Esophagus muscularis mucosa (tissue), 4 donors: ENCODE data around the gene KIAA0753. TPM values are rescaled to one million over a fixed set of nuclear protein-coding genes. Genes with fewer than 3 reads are reported as not detected.

Experiments used
- DNase-seq: peaks from one replicate; pipeline ENCODE4 v3.0.0-alpha.2; 2017; ENCODE audit errors: extremely low spot score
- H3K27ac ChIP-seq, 4 donors: fragments of 200-600 bp; sonication (generic); replicated peaks in 1 of 4; 1 replicate in 3 of 4; 2 replicates in 1 of 4; pipeline ENCODE4 v1.5.1; 2016 to 2019; ENCODE audit warnings: mild to moderate bottlenecking in 1 of 4
- H3K27me3 ChIP-seq, 4 donors: fragments of 200-600 bp; sonication (generic); one replicate each; pipeline versions ENCODE4 v1.5.1 to v1.6.0; 2016 to 2019
- H3K36me3 ChIP-seq, 4 donors: fragments of 200-600 bp; sonication (generic); one replicate each; pipeline ENCODE4 v1.5.1; 2016 to 2019
- H3K4me1 ChIP-seq, 4 donors: fragments of 200-600 bp; sonication (generic); one replicate each; pipeline ENCODE4 v1.5.1; 2016 to 2019
- H3K4me3 ChIP-seq, 4 donors: fragments of 200-600 bp; sonication (generic); 1 replicate in 2 of 4; 2 replicates in 2 of 4; pipeline ENCODE4 v1.5.1; 2016 to 2019; ENCODE audit warnings: mild to moderate bottlenecking in 4 of 4, moderate library complexity in 1 of 4
- H3K9me3 ChIP-seq, 4 donors: fragments of 200-600 bp; sonication (generic); 1 replicate in 3 of 4; 2 replicates in 1 of 4; pipeline ENCODE4 v1.5.1; 2016 to 2019
- EP300 ChIP-seq: sonication (generic); formaldehyde crosslinking; IDR thresholded peaks from one replicate; pipeline ENCODE4 v1.6.1; 2017; ENCODE audit warnings: antibody characterized with exemption
- POLR2A ChIP-seq: fragments of 450-650 bp; IDR thresholded peaks from one replicate; pipeline ENCODE4 v1.6.1; 2017; ENCODE audit warnings: antibody characterized with exemption, moderate library complexity, mild to moderate bottlenecking, low read depth
- POLR2AphosphoS5 ChIP-seq, 2 donors: sonication (generic); formaldehyde crosslinking; IDR thresholded peaks; one replicate each; pipeline ENCODE4 v1.6.1; 2017; ENCODE audit warnings: antibody characterized with exemption in 2 of 2
- WGBS: methylation state at CpG from one replicate; pipeline ENCODE4 v1.1.5; 2018; 5-methylcytosine and 5-hydroxymethylcytosine counted together
- intact Hi-C: fragments of 100-400 bp; cut with DNase I; formaldehyde crosslinking; loops from one replicate; pipeline ENCODE4 v1.15.1; 2023
- total RNA-seq, 4 donors: library from RNA; depleted of rRNA; stranded (reverse); fragments of >200 nt; gene quantifications; one replicate each; pipeline versions ENCODE4 v1.1.0 to v1.2.1, GENCODE V29; 2016
- TF ChIP-seq, protein P1 (sequence below), 3 experiments: fragments of 200-600 bp in 2 of 3; fragments of 450-650 bp in 1 of 3; sonication (generic) in 2 of 3; IDR thresholded peaks; one replicate each; pipeline ENCODE4 v1.5.1; 2017 to 2019; ENCODE audit warnings: antibody characterized with exemption in 3 of 3, mild to moderate bottlenecking in 2 of 3, moderate library complexity in 1 of 3

KIAA0753 gene
- total RNA-seq, 4 donors from 2014 or later: 36.9 to 73.9 (median 46.4) TPM

DNA sequence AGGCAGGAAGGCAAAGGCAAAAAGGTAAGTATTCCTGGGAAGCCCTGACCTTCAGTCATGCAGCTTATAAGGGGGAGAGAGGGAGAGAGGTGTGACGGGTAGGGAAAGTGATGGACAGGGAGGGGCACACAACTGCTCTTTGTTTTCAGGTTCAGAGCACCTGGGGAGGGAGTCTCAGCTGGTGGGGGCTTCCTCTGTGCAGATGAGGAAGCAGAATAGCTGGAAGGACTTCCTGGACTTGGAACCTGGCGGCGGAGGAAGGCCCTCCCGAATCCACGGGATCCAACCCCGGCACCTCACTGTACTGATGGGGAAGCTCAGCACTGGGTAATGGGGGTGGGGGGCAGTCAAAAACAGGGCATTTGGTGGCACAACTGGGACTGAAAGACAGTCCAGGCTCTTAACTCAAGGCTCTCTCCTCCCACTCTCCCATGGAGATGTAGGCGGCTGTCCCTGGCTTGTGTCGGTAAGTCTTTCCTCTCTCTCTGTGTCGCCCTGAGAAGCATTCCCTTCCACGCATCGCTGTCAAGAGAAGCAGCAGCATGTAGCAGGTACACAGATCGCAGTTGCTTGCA, 72.2 kb downstream of the KIAA0753 start:
- TF ChIP-seq POLR2A (no peak), POLR2AphosphoS5 (IDR thresholded peaks at IDR 0.05) (no peak), EP300 (no peak)
- TF ChIP-seq, protein P1, sequence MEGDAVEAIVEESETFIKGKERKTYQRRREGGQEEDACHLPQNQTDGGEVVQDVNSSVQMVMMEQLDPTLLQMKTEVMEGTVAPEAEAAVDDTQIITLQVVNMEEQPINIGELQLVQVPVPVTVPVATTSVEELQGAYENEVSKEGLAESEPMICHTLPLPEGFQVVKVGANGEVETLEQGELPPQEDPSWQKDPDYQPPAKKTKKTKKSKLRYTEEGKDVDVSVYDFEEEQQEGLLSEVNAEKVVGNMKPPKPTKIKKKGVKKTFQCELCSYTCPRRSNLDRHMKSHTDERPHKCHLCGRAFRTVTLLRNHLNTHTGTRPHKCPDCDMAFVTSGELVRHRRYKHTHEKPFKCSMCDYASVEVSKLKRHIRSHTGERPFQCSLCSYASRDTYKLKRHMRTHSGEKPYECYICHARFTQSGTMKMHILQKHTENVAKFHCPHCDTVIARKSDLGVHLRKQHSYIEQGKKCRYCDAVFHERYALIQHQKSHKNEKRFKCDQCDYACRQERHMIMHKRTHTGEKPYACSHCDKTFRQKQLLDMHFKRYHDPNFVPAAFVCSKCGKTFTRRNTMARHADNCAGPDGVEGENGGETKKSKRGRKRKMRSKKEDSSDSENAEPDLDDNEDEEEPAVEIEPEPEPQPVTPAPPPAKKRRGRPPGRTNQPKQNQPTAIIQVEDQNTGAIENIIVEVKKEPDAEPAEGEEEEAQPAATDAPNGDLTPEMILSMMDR (IDR thresholded peaks at IDR 0.05): no peak
- H3K4me1 ChIP-seq: peaks cover 0 to 24% (median 21%) of the 10 kb centered on the region in 4 donors
- peaks cover 0 to 3% (median 0%) of the 10 kb centered on the region in 4 donors for H3K36me3 ChIP-seq
- H3K4me3 ChIP-seq: no peak overlapping the region
- WGBS: 90% methylated on average over 12 of the region's 12 CpGs
- intact Hi-C loops: no loop called here
- H3K9me3 ChIP-seq: no peaks in the 10 kb centered on the region
- no peaks in the 10 kb centered on the region for H3K27me3 ChIP-seq
- no peak for DNase-seq
- H3K27ac ChIP-seq: no peak overlapping the region

GRCh38 chr17:6567528-6568183, 72.9 kb downstream of the KIAA0753 start:
- Histone ChIP-seq H3K9me3 (no peaks in the 10 kb centered on the region), H3K4me3 (no peak overlapping the region), H3K4me1 (peaks cover 0 to 24% (median 21%) of the 10 kb centered on the region in 4 donors), H3K27ac (peak overlapping the region in 2 of 4 donors; percentile 19 to 30), H3K36me3 (no peaks in the 10 kb centered on the region), H3K27me3 (no peaks in the 10 kb centered on the region)
- no peak for DNase-seq
- TF ChIP-seq POLR2AphosphoS5 (IDR thresholded peaks at IDR 0.05) (no peak), EP300 (no peak), POLR2A (no peak)
- TF ChIP-seq, protein P1 (IDR thresholded peaks at IDR 0.05): no peak
- 69% methylated on average over 14 of the region's 15 CpGs for WGBS
- intact Hi-C loops: no loop called here

- no peak overlapping the region for H3K4me3 ChIP-seq
- no peak overlapping the region for H3K27ac ChIP-seq
- TF ChIP-seq, protein P1 (IDR thresholded peaks at IDR 0.05): no peak
- no peak for TF ChIP-seq POLR2AphosphoS5 (IDR thresholded peaks at IDR 0.05)
- TF ChIP-seq POLR2A: no peak
- no peak for TF ChIP-seq EP300
- DNase-seq: no peak
- H3K4me1 ChIP-seq: peaks cover 0 to 19% (median 8%) of the 10 kb centered on the region in 4 donors
- H3K9me3 ChIP-seq: no peaks in the 10 kb centered on the region
- H3K27me3 ChIP-seq: no peaks in the 10 kb centered on the region
- H3K36me3 ChIP-seq: no peaks in the 10 kb centered on the region
- intact Hi-C loops: no loop called here
Measured at GRCh38 chr17:6561446-6561845, 79.1 kb downstream of the KIAA0753 start.

- Histone ChIP-seq H3K36me3 (no peaks in the 10 kb centered on the region), H3K27me3 (peaks cover 0 to 7% (median 0%) of the 10 kb centered on the region in 4 donors), H3K4me1 (peaks cover 6 to 26% (median 14%) of the 10 kb centered on the region in 4 donors), H3K27ac (no peak overlapping the region), H3K9me3 (no peaks in the 10 kb centered on the region), H3K4me3 (no peak overlapping the region)
- 93% methylated on average over 3 of the region's 3 CpGs for WGBS
- TF ChIP-seq, protein P1 (IDR thresholded peaks at IDR 0.05): no peak
- TF ChIP-seq EP300: no peak
- TF ChIP-seq POLR2AphosphoS5 (IDR thresholded peaks at IDR 0.05): no peak
- TF ChIP-seq POLR2A: no peak
- DNase-seq: no peak
- intact Hi-C loops: no loop called here
Measured at GRCh38 chr17:6560496-6560895, 80.0 kb downstream of the KIAA0753 start.
